ENCODE results near the gene WBP1L.
"Not testable (repeated sequence)": the region's sequence is repeated elsewhere in the genome, so short reads cannot be mapped to it uniquely, and the experiment has no call there.

WBP1L gene

GRCh38 chr10:102743588-102744373 lies at the start of gene WBP1L:
TSS of gene WBP1L (plus strand) at chr10:102743948. CDS start at chr10:102744054, 106 bp downstream.
- Histone ChIP-seq H3K4me1 (ENCODE audit: control insufficient read depth, insufficient read depth, low read length) (peaks cover 27% of the 10 kb centered on the region), H3K27me3 (replicated peaks; ENCODE audit: control insufficient read depth, insufficient read depth, low read length) (no peaks in the 10 kb centered on the region), H3K9me3 (ENCODE audit: control insufficient read depth, low read length) (no peaks in the 10 kb centered on the region), H3K4me3 (ENCODE audit: low read length) (peak within 1 kb of the TSS; percentile 97), H3K9ac (ENCODE audit: low read length) (peak within 1 kb of the TSS; percentile 99), H3K36me3 (ENCODE audit: control insufficient read depth, insufficient read depth, low read length, severe bottlenecking) (peaks cover 5% of the 10 kb centered on the region)
- DNase-seq (ENCODE audit: low read depth): peak; percentile 99

- not testable (repeated sequence) for H3K4me1 ChIP-seq (ENCODE audit: control insufficient read depth, insufficient read depth, low read length); H3K27me3 ChIP-seq (replicated peaks; ENCODE audit: control insufficient read depth, insufficient read depth, low read length); DNase-seq (ENCODE audit: low read depth); H3K9me3 ChIP-seq (ENCODE audit: control insufficient read depth, low read length); H3K4me3 ChIP-seq (ENCODE audit: low read length); H3K9ac ChIP-seq (ENCODE audit: low read length)
- peaks cover 13% of the 10 kb centered on the region for H3K36me3 ChIP-seq (ENCODE audit: control insufficient read depth, insufficient read depth, low read length, severe bottlenecking)
These were observed 48.3 kb upstream of the WBP1L start for GRCh38 chr10:102695401-102695800.

- no peak for DNase-seq (ENCODE audit: low read depth)
- Histone ChIP-seq H3K9me3 (ENCODE audit: control insufficient read depth, low read length) (no peaks in the 10 kb centered on the region), H3K4me1 (ENCODE audit: control insufficient read depth, insufficient read depth, low read length) (peaks cover 4% of the 10 kb centered on the region), H3K36me3 (ENCODE audit: control insufficient read depth, insufficient read depth, low read length, severe bottlenecking) (peaks cover 13% of the 10 kb centered on the region), H3K9ac (ENCODE audit: low read length) (no peak overlapping the region), H3K27me3 (replicated peaks; ENCODE audit: control insufficient read depth, insufficient read depth, low read length) (no peaks in the 10 kb centered on the region), H3K4me3 (ENCODE audit: low read length) (no peak overlapping the region)
These were observed 47.0 kb upstream of the WBP1L start for GRCh38 chr10:102696736-102697135.

- no peak for DNase-seq (ENCODE audit: low read depth)
- Histone ChIP-seq H3K4me3 (ENCODE audit: low read length) (no peak overlapping the region), H3K36me3 (ENCODE audit: control insufficient read depth, insufficient read depth, low read length, severe bottlenecking) (peaks cover 13% of the 10 kb centered on the region)
These were observed 44.9 kb upstream of the WBP1L start for GRCh38 chr10:102698894-102699293.

GRCh38 chr10:102701272-102701671 lies 42.5 kb upstream of the WBP1L start:
- Histone ChIP-seq H3K36me3 (ENCODE audit: control insufficient read depth, insufficient read depth, low read length, severe bottlenecking) (peaks cover 13% of the 10 kb centered on the region), H3K9ac (ENCODE audit: low read length) (no peak overlapping the region), H3K9me3 (ENCODE audit: control insufficient read depth, low read length) (no peaks in the 10 kb centered on the region), H3K4me3 (ENCODE audit: low read length) (no peak overlapping the region), H3K4me1 (ENCODE audit: control insufficient read depth, insufficient read depth, low read length) (no peaks in the 10 kb centered on the region), H3K27me3 (replicated peaks; ENCODE audit: control insufficient read depth, insufficient read depth, low read length) (no peaks in the 10 kb centered on the region)
- peak; percentile 47 for DNase-seq (ENCODE audit: low read depth)

More at GRCh38 chr10:102698894-102699293, 44.9 kb upstream of the WBP1L start:
- H3K27me3 ChIP-seq (replicated peaks; ENCODE audit: control insufficient read depth, insufficient read depth, low read length): no peaks in the 10 kb centered on the region
- H3K9me3 ChIP-seq (ENCODE audit: control insufficient read depth, low read length): no peaks in the 10 kb centered on the region
- H3K9ac ChIP-seq (ENCODE audit: low read length): no peak overlapping the region
- no peaks in the 10 kb centered on the region for H3K4me1 ChIP-seq (ENCODE audit: control insufficient read depth, insufficient read depth, low read length)

GRCh38 chr10:102701796-102702195 lies 42.0 kb upstream of the WBP1L start:
- peaks cover 10% of the 10 kb centered on the region for H3K36me3 ChIP-seq (ENCODE audit: control insufficient read depth, insufficient read depth, low read length, severe bottlenecking)

GRCh38 chr10:102702742-102703141 lies 41.0 kb upstream of the WBP1L start:
- DNase-seq (ENCODE audit: low read depth): no peak
- Histone ChIP-seq H3K9ac (ENCODE audit: low read length) (no peak overlapping the region), H3K9me3 (ENCODE audit: control insufficient read depth, low read length) (no peaks in the 10 kb centered on the region), H3K27me3 (replicated peaks; ENCODE audit: control insufficient read depth, insufficient read depth, low read length) (no peaks in the 10 kb centered on the region), H3K36me3 (ENCODE audit: control insufficient read depth, insufficient read depth, low read length, severe bottlenecking) (peaks cover 5% of the 10 kb centered on the region), H3K4me3 (ENCODE audit: low read length) (no peak overlapping the region), H3K4me1 (ENCODE audit: control insufficient read depth, insufficient read depth, low read length) (no peaks in the 10 kb centered on the region)

More at GRCh38 chr10:102701796-102702195, 42.0 kb upstream of the WBP1L start:
- Histone ChIP-seq H3K4me1 (ENCODE audit: control insufficient read depth, insufficient read depth, low read length) (no peaks in the 10 kb centered on the region), H3K27me3 (replicated peaks; ENCODE audit: control insufficient read depth, insufficient read depth, low read length) (no peaks in the 10 kb centered on the region), H3K9ac (ENCODE audit: low read length) (no peak overlapping the region), H3K4me3 (ENCODE audit: low read length) (no peak overlapping the region), H3K9me3 (ENCODE audit: control insufficient read depth, low read length) (no peaks in the 10 kb centered on the region)
- no peak for DNase-seq (ENCODE audit: low read depth)

- H3K9me3 ChIP-seq (ENCODE audit: control insufficient read depth, low read length): no peaks in the 10 kb centered on the region
- no peaks in the 10 kb centered on the region for H3K27me3 ChIP-seq (replicated peaks; ENCODE audit: control insufficient read depth, insufficient read depth, low read length)
- H3K4me3 ChIP-seq (ENCODE audit: low read length): no peak overlapping the region
- H3K9ac ChIP-seq (ENCODE audit: low read length): no peak overlapping the region
- DNase-seq (ENCODE audit: low read depth): peak; percentile 56
- H3K36me3 ChIP-seq (ENCODE audit: control insufficient read depth, insufficient read depth, low read length, severe bottlenecking): no peaks in the 10 kb centered on the region
- no peaks in the 10 kb centered on the region for H3K4me1 ChIP-seq (ENCODE audit: control insufficient read depth, insufficient read depth, low read length)
These were observed 38.8 kb upstream of the WBP1L start for GRCh38 chr10:102704915-102705314.

- H3K36me3 ChIP-seq (ENCODE audit: control insufficient read depth, insufficient read depth, low read length, severe bottlenecking): no peaks in the 10 kb centered on the region
- H3K9ac ChIP-seq (ENCODE audit: low read length): no peak overlapping the region
- DNase-seq (ENCODE audit: low read depth): no peak
- peaks cover 3% of the 10 kb centered on the region for H3K4me1 ChIP-seq (ENCODE audit: control insufficient read depth, insufficient read depth, low read length)
- no peaks in the 10 kb centered on the region for H3K9me3 ChIP-seq (ENCODE audit: control insufficient read depth, low read length)
- H3K4me3 ChIP-seq (ENCODE audit: low read length): no peak overlapping the region
- no peaks in the 10 kb centered on the region for H3K27me3 ChIP-seq (replicated peaks; ENCODE audit: control insufficient read depth, insufficient read depth, low read length)
These were observed 38.2 kb upstream of the WBP1L start for GRCh38 chr10:102705531-102705930.

- Histone ChIP-seq H3K27me3 (replicated peaks; ENCODE audit: control insufficient read depth, insufficient read depth, low read length) (no peaks in the 10 kb centered on the region), H3K9me3 (ENCODE audit: control insufficient read depth, low read length) (no peaks in the 10 kb centered on the region), H3K36me3 (ENCODE audit: control insufficient read depth, insufficient read depth, low read length, severe bottlenecking) (no peaks in the 10 kb centered on the region), H3K4me3 (ENCODE audit: low read length) (no peak overlapping the region), H3K9ac (ENCODE audit: low read length) (no peak overlapping the region), H3K4me1 (ENCODE audit: control insufficient read depth, insufficient read depth, low read length) (peaks cover 23% of the 10 kb centered on the region)
- peak; percentile 77 for DNase-seq (ENCODE audit: low read depth)
These were observed 33.1 kb upstream of the WBP1L start for GRCh38 chr10:102710609-102711008.

- Histone ChIP-seq H3K27me3 (replicated peaks; ENCODE audit: control insufficient read depth, insufficient read depth, low read length) (no peaks in the 10 kb centered on the region), H3K4me3 (ENCODE audit: low read length) (no peak overlapping the region), H3K36me3 (ENCODE audit: control insufficient read depth, insufficient read depth, low read length, severe bottlenecking) (no peaks in the 10 kb centered on the region), H3K4me1 (ENCODE audit: control insufficient read depth, insufficient read depth, low read length) (peaks cover 23% of the 10 kb centered on the region), H3K9me3 (ENCODE audit: control insufficient read depth, low read length) (no peaks in the 10 kb centered on the region), H3K9ac (ENCODE audit: low read length) (no peak overlapping the region)
- no peak for DNase-seq (ENCODE audit: low read depth)
These were observed 31.7 kb upstream of the WBP1L start for GRCh38 chr10:102712089-102712488.

All from adipocyte (in vitro differentiated cells).